T follicular helper cell (primary cell): ENCODE results near the gene IRF5.

Source experiments
- DNase-seq: peaks from one replicate; pipeline ENCODE4 v3.0.0-alpha.2; 2020; ENCODE audit warnings: low read depth
- total RNA-seq, 2 experiments: gene quantifications; one replicate each; lab custom pipeline; 2026; lab: John Stamatoyannopoulos, UW

The IRF5 gene, protein sequence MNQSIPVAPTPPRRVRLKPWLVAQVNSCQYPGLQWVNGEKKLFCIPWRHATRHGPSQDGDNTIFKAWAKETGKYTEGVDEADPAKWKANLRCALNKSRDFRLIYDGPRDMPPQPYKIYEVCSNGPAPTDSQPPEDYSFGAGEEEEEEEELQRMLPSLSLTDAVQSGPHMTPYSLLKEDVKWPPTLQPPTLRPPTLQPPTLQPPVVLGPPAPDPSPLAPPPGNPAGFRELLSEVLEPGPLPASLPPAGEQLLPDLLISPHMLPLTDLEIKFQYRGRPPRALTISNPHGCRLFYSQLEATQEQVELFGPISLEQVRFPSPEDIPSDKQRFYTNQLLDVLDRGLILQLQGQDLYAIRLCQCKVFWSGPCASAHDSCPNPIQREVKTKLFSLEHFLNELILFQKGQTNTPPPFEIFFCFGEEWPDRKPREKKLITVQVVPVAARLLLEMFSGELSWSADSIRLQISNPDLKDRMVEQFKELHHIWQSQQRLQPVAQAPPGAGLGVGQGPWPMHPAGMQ
- total RNA-seq = 10.5 to 12.0 reads per million in 2 experiments

DNA sequence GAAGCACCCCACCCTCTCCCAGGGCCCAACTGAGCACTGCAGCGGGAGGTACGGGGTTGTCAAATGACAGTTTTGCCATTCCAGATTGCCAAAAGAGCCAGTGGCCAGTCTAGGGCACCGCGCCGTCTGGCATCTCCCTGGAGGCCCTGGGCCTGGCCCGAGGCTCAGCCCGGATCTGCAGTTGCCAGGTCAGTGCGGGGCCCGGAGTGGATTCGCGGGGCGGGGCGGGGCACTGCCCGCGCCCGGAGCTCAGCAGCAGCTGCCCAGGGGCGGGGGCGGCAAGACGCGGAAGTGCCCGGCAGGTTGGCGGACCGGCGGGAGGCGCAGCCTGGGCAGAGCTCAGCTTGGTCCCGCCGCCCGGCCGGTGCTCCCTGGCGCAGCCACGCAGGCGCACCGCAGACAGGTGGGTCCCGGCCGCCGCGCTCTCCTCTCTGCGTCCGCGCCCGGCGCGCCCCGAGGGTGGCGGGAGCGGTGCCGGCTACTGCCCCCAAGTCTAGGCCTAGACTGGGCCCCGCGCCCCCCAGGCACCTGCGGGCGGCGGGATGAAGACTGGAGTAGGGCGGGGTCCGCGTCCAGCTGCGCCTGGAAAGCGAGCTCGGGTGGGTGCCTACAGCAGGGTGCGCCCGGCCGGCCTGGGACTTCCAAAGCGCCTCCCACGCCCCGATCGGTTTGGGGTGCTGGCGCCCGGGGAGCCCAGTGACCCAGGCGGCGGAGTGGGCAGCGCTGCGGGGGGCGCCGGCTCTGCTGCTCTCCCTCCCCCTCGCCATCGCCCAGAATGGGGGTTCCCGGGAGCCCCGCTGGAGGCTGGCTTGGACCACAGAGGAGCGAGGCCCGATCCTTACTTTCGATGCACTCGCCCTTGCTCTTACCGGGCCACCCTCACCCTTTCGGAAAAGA lies at the start of gene IRF5:
IRF5 (plus strand) TSS at position 281 of the 897 bp plus-strand sequence. CDS start 4,155 bp downstream, outside the sequence.
- no peak for DNase-seq

DNA sequence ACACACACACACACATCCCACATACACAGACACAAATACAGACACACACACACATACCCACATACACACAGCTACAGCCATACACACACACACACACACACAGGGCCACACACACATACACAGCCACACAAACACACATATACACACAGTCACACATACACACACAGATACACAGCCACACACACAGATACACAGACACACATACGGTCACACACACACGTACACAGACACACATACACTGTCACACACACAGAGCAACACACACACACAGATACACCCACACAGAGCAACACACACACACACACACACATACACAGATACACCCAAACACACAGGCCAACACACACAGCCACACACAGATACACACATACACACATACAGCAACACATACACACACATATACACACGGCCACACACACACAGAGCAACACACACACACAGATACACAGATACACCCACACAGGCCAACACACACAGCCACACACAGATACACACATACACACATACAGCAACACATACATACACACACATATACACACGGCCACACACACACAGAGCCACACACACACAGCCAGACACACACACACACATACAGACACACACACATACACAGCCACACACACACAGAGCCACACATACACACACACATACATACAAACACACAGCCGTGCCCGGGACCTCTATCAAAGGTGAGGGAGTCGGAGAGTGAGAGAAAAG lies 49.5 kb upstream of the IRF5 start:
- DNase-seq = no peak

DNA sequence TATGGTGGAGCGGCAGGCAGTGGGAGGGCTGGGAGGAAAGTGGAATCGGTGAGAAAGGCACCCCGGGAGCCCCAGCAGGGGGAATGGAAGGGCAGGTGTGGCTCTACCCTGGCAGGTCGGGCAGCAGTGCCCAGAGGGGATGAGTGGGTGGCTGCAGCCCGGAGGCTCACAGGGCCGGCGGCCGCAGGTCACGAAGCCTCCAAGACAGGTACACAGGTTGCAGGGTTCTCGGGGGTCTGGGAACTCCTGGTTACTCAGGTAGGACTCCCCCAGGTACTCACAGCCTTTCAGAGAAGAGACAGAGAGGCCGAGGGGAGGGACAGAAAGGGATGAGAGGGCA lies 49.0 kb upstream of the IRF5 start:
- no peak for DNase-seq

DNA sequence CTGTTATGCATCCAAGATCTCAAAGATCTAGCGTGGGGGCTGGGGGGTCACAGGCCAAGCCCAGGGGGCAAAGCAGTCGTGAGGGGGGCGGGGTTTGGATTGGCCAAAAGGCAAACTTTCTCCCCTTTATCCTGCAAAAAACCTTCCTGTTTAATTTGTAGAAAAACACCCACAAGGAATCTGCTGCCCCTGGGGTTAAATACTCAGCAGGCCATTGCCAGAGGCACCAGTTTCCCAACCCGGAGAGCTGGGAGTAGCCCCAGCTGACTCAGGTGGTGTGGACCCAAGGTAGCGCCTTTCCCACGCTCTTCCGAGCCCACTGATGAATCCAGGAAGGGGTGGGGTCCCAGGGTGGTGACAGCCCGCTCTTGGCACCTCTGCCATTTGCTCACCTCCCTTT lies 48.6 kb upstream of the IRF5 start:
- no peak for DNase-seq

DNA sequence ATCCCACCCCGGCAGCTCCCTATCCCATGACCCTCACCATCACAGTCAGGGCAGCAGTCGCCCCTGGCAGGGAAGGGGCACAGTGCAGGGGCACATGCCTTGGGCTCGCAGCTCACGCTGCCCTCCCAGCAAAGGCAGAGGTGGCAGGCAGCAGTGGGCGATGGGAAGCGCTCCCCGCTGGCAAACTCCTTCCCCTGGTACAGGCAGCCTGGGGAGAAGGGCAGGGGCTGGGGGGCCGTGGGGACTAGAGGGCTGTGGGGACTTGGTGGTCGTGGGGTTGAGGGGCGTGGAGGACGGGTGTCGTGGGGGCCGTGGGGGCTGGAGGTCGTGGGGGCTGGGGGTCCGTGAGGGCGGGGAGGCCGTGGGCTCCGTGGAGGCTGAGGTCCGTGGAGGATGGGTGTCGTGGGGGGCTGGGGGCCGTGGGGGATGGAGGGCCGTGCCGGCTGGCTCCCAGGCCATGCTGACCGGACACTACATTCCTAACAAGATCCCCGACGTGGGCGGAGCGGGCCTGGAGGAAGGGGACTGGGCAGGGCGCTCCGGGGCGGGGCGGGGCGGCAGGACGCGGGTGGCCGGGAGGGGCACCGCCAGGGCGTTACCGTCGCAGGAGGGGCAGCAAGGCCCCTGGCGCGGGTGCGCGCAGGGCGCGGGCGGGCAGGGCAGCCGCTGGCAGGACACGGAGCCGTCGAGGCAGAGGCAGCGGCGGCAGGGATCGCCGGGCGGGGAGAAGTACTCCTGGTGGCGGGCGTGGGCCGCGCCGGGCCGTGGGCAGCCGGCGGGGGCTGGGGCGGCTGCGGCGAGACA lies 47.2 kb upstream of the IRF5 start:
- DNase-seq = no peak

DNA sequence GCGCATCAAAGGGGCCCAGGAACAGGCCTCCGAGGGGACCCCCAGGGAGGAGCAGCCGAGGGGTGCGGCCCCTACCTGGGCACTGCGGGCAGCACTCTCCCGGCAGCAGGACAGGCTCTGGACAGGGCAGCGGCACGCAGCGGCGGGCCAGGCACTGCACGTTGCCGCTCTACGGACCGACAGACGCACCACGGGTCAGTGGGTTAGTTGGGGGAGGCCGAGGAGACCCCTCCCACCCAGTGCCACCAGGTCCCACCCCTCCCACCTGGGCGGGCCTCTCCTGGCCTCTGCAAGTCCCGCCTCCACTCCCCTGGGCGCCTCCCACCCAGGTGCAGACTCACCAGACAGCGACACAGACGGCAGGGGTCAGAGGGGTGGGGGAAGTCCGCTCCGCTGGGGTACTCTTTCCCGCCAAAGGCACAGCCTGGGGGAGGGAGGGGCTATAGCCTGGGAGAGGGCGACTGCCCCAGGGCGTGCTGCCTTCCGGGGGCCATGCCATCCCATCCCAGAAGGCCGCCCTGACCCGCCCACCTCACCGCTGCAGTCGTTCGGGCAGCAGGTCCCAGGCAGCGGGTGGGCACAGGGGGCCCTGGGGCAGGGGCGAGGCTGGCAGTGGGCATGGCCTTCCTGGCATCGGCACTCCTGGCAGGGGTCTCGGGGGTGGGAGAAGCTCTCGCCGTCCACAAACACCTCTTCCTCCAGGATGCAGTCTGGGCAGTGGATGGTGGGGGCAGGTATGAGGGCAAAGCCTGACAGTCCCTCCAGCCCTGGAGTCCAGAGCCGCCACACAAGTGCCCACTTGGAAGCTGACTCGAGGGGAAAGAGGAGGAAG lies 46.4 kb upstream of the IRF5 start:
- no peak for DNase-seq

DNA sequence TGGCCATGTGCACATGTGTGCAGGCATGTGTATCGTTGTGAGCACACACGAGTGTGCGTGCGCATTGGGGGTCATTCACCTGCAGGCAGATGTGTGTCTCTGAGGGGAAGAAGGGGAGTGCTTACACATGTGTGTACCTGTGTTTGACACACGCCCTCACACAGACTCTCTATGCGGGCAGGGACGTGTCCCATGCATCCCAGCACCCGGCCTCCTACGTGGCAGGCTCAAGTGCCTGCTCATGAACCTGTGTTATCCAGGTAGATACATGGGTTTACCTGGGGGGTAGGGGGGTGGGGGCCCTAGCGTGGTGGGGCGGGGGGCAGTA lies 45.8 kb upstream of the IRF5 start:
- DNase-seq = no peak

DNA sequence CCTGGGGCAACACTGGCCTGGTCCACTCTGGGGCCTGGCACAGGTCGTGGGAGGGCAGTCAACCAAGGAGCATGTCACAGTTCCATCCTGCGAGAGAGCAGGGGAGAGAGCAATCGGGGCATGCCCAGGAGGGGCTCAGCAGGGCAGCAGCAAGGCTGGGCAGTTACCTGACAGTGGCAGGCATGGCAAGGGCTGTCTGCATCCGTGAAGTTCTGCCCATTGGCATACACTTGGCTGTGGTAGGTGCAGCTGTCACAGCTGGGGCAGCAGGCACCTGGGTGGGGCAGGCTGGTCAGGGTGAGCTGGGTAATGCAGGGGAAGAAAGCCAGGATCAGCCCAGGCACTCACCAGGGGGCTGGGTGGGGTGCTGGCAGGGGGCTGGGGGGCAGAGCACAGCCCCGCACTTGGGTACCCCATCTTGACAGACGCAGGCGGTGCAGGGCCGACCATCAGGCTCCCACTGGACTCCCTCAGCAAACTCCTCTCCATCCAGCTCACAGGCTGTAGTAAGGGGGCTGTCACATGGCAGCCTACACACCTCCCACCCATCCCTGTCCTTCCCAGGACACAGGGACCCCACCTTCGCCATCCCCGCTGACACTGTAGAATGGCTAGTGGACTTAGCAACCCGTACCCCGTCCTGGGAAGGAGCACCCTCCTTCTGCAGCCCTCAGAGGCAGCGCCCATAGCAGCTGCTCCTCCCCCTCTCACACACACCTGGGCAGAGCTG lies 45.0 kb upstream of the IRF5 start:
- no peak for DNase-seq

DNA sequence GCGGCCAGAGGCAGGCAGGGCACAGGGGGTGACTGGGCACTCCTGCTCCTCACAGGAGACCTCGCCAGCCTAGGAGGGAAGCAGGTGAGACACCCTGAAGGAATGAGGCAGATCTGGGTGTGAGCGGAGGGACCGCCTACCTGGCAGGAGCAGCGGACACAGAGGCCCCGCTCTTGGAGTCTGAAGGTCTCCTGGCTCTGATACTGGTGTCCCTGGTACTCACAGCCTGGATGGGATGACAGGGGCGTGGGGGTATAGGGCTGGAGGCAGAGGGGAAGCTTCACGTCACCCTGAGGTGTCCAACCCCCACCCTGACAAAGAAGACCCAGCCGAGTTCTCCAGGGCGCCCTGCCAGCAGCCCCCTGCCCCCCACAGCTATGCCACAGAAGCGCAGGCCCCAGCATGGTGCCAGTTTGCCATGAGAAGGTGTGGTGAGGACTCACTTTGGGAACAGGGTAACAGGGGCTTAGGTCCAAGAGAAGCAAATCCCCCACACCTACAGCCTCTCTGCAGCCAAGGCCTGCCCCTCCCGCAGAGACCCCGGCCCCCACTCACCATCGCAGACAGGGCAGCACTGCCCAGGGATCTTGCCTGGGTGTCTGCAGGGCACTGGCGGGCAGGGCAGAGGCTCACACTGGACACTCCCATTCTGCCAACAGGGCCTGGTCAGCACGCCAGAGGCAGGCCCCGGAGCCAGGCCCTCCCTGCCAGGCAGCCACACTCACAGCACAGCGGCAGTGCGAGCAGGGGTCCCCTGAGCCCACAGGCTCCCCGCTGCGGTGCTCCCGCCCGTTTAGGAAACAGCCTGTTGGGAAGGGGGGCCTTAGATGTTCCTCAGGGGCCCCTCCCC lies 44.3 kb upstream of the IRF5 start:
- no peak for DNase-seq

DNA sequence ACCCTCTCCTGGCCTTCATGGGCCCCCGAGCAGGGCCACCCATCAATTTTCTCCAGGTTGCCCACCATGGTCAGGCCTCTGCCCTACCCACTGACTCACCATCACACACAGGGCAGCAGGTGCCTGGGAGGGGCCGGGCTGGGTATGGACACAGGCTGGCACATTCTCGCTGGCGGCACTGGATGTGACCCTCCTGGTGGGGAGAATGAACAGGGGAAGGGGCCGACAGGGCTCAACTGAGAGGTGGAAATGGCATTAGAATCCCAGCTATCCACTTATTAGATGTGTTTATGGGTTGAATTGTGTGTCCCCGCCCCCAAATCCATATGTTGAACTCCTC lies 43.7 kb upstream of the IRF5 start:
- no peak for DNase-seq

DNA sequence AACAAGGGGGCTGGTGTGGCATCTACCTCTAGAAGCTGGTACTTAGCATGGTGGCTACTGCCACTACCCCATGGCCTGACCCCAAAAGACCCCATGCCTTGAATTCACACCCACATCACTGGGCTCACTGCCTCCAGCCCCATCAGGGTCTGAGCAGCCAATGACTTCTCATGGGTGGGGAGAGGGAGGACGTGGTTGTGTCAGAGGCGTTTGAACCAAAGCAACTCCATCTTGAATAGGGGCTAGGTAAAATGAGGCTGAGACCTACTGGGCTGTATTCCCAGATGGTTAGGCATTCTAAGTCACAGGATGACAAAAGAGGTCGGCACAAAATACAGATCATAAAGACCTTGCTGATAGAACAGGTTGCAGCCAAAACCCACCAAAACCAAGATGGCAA lies 42.4 kb upstream of the IRF5 start:
- DNase-seq = no peak

DNA sequence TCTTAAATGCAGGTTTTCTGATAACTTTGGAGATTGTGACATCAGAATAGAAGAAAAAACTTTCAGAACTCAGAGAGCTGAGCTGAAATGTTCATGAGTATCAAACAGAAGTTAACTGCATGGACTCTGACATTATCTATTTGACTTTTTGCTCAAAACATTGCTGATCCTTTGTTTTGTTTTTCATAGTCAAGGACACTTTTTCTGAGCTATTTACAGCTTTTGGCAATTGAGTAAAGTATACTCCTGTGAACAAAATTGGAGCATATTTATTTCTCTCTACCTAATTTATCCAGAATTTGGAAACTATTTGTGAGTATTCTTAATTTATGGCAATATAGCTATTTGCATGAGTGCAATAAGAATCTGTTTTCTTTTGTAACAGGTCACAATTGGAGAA lies 38.3 kb upstream of the IRF5 start:
- no peak for DNase-seq

DNA sequence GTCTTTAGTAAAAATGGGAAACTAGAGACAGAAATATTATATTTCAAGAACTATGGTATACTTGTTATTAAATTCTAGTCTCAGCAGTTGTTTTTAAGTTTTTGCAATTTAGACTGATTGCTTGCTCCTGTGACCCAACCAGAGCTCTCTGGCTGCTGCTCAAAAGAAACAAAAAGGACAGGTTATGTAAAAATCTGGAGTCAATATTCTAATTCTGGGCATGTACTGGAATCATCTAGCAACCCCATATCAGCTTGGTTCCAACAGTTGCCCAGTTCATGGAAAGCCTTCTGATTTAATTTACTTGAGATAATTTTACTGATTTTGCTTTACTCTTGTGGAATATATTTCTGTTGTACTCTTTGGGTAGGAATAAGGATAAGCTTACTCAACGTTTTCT lies 37.5 kb upstream of the IRF5 start:
- DNase-seq = no peak

DNA sequence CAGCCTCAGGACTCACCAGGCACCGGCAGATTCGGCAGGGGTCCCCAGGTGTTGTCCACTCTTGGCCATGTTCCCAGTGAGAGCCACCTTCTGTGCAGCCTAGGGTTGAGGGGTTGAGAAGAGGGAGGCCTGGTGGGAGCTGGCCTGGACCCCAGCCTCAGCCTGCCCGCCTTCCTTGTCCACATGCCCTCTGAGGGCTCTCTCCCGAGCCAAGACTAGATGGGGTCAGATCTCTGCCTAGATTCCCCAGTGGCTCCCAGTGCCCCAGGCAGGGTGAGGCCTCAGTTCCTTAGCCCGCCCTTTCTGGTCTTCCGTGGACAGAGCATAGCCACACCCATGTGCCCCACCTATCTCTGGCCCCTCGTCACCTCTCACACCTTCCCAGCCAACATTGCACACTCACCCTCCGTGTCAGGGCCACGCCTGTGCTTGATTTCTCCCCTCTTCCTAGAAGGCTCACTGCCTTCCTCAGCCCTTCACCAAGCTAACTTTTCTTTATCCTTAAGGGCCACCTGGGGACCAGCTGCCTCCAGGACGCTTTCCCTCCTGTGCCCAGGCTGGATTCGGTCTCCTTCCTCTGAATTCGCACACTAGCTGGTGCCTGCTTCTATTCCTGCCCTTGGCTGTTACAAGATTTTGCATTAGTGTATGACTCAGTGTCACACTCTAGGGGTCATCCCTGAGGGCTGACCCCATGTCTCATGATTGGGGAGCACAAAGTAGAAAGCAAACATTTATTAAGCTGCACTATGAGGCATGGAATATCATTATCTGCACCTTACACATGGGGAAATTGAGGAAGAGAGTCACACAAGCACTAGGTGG lies 34.8 kb upstream of the IRF5 start:
- no peak for DNase-seq

DNA sequence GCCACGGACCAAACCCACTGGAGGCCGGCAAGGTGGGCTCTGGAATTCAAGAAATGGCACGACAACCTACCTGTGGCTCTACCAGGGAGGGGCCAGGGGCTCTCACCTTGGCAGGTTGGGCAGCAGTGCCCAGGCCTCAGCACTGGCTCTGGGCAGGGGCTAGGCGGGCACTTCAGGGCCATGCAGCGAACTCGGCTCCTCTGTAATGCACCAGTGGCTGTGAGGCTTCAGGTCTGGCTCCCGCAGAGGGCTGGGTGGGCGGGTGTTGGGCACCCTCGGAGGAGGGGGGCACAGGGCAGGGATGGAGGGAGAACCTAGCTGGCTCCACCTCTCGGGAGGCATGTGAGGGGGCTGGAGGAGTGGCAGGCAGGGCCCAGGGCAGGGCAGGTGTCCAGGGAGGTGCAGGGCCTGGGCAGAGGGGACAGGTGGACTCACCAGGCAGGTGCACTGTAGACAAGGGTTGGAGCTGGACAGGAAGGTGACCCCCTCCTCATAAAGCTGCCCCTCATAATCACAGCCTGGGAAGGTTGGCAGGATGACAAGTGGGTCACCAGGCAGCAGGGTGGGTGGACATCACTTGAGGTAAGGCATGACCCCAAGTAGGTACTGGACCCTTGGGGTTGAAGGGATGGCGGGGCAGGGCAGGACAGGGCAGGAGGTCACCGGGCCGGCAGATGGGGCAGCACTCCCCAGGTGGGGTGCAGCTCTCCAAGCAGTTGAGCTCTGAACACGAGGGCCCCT lies 33.9 kb upstream of the IRF5 start:
- DNase-seq = no peak

DNA sequence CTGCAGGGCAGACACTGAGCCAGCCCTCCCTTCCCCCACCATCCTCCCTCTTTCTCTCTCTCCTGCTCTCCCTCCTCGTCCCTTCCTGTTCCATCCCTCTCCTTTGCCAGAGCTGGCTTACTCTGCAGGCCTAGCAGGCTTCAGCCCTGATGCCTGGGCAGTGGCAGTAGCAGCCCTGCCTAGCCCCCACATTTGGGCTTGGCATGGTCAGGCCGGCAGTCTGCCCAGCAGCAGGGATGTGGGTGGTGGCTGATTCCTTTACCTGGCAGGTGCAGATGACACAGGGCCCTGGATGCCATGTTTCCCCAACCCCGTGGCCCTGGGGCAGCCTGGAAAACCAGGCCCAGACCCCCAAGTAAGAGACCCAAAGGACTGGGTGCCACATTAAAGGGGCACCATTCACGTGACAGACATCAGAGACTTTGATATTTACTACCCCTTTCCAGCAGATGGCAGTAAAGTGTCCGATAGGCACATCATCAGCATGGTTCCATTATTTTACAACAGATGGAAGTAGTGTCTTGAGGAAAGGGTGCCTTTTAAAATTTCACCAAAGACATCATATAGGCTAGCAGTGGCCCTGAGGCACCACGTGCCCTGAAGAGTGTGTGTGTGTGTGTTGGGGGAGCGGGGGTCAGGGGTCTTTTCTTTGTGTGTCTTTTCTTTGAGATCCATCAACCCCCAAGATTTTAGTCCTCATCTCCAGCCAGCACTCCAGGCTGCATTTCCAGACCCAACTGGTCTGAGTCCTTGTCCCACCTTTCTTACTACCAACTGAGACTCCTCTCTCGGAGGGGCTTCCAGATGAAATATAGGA lies 33.1 kb upstream of the IRF5 start:
- no peak for DNase-seq
